Activated naive CD4-positive, alpha-beta T cell treated with anti-CD3 and anti-CD28 coated beads, Interleukin-2, amount 50 U/mL, for 24 hours (primary cell): Measurements from ENCODE around the gene CD9.
"Not testable (repeated sequence)": the region's sequence is repeated elsewhere in the genome, so short reads cannot be mapped to it uniquely, and the experiment has no call there.

Source experiments
- H3K27ac Mint-ChIP-seq: one replicate; pipeline ENCODE4 v1.8.0; 2021; ENCODE audit warnings: mild to moderate bottlenecking, mixed read lengths
- H3K27me3 Mint-ChIP-seq: one replicate; pipeline ENCODE4 v1.8.0; 2021; ENCODE audit warnings: mixed read lengths
- H3K36me3 Mint-ChIP-seq: one replicate; pipeline ENCODE4 v1.8.0; 2021; ENCODE audit warnings: mixed read lengths
- H3K4me1 Mint-ChIP-seq: one replicate; pipeline ENCODE4 v1.8.0; 2021; ENCODE audit warnings: mixed read lengths
- H3K4me3 Mint-ChIP-seq: one replicate; pipeline ENCODE4 v1.8.0; 2021; ENCODE audit warnings: mild to moderate bottlenecking, mixed read lengths
- H3K9me3 Mint-ChIP-seq: one replicate; pipeline ENCODE4 v1.8.0; 2021; ENCODE audit warnings: mixed read lengths

The CD9 gene

GRCh38 chr12:6190767-6191530 is 9.3 kb upstream of the CD9 start:
- H3K4me1 Mint-ChIP-seq: peaks cover 22% of the 10 kb centered on the region
- not testable (repeated sequence) for H3K4me3 Mint-ChIP-seq, H3K27me3 Mint-ChIP-seq, H3K9me3 Mint-ChIP-seq, H3K27ac Mint-ChIP-seq, H3K36me3 Mint-ChIP-seq

GRCh38 chr12:6192604-6193380 is 7.4 kb upstream of the CD9 start:
- Mint-ChIP-seq H3K27ac (no peak overlapping the region), H3K4me3 (no peak overlapping the region), H3K4me1 (peaks cover 26% of the 10 kb centered on the region), H3K27me3 (no peaks in the 10 kb centered on the region), H3K36me3 (no peaks in the 10 kb centered on the region), H3K9me3 (no peaks in the 10 kb centered on the region)

- Mint-ChIP-seq H3K27me3 (peaks cover 1% of the 10 kb centered on the region), H3K36me3 (no peaks in the 10 kb centered on the region), H3K27ac (no peak overlapping the region), H3K9me3 (no peaks in the 10 kb centered on the region), H3K4me1 (peaks cover 23% of the 10 kb centered on the region), H3K4me3 (no peak overlapping the region)
Measured at GRCh38 chr12:6193853-6194815, 6.1 kb upstream of the CD9 start.

DNA sequence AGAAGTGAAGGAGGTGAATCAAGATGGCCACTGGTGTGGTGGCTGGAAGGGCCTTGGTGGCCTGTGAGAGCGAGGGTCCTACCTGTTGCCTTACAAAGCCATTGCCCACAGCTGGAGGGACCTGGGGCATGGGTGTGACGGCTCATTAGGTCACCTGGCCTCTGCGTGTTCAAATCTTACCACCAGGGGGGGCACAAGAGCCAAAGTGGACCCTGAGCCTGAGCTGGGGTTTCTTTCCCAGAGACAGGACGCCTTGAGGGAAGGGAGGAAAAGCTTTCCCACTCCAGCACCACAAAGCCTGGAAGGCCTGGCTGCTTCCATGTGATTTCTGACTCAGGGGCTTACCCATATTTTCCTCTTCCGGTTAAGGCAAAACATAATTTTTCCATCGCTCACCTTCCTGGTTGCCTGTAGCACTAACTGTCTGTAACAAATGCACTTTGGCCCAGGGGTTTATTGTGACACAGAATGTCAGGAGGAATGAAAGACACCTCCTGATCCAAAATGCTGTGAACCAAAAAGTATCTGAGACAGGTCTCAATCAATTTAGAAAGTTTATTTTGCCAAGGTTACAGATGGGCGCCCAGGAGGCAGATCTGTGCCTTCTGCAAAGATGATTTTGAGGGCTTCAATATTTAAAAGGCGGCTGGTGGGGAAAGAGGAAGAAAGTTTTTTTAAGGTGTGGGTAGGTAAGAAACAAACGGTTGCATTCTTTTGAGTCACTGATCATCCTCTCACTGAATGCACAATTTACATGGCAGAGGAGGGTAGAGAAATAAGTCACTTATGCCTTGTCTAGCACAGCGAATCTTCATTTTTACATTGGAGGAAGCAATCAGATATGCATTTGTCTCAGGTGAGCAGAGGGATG is 4.3 kb upstream of the CD9 start:
- H3K4me3 Mint-ChIP-seq: no peak overlapping the region
- peaks cover 14% of the 10 kb centered on the region for H3K4me1 Mint-ChIP-seq
- H3K36me3 Mint-ChIP-seq: no peaks in the 10 kb centered on the region
- H3K9me3 Mint-ChIP-seq: no peaks in the 10 kb centered on the region
- peaks cover 1% of the 10 kb centered on the region for H3K27me3 Mint-ChIP-seq
- H3K27ac Mint-ChIP-seq: no peak overlapping the region

DNA sequence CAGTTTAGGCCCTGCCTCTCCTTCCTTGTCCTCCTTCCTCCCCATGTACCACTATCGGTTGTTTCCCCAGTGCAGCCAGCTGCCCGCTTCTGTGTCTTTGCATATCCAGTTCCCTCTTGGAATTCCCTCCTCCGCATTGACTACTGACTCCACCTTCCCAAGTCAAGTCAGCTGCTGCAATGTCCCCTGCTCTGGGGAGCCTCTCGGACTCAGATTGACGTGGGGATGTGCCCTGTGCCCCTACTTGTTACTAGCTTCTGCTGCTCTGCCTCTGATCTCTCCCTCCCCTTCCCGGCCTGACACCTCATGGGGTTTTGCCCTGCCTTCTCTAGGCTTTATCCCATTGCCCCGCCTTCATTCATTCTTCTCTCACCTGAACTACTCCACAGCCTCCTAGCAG is 2.1 kb upstream of the CD9 start:
- H3K4me1 Mint-ChIP-seq: peaks cover 18% of the 10 kb centered on the region
- no peak overlapping the region for H3K27ac Mint-ChIP-seq
- peaks cover 17% of the 10 kb centered on the region for H3K27me3 Mint-ChIP-seq
- H3K9me3 Mint-ChIP-seq: no peaks in the 10 kb centered on the region
- peaks cover 2% of the 10 kb centered on the region for H3K36me3 Mint-ChIP-seq
- no peak overlapping the region for H3K4me3 Mint-ChIP-seq

DNA sequence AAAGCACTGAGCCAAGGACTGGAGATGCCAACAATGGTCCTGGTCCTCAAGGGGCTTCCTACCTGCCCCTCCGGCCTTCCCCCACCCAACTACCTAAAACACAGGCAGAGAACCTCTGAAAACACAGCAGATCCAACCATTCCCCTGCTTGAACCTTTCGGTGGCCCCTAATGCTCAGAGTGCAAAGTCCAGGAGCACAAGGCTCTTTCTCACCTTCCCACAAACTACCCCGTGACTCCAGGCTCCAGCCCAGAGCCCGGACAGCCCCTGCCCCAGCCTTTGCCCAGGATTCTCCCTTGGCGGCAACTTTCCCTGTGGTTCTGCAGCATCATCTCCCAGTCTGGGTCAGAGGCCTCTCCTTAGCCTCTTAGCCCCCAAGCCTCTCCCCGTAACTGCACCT is 1.6 kb upstream of the CD9 start:
- no peak overlapping the region for H3K27ac Mint-ChIP-seq
- H3K27me3 Mint-ChIP-seq: peaks cover 22% of the 10 kb centered on the region
- H3K4me1 Mint-ChIP-seq: peaks cover 18% of the 10 kb centered on the region
- no peaks in the 10 kb centered on the region for H3K9me3 Mint-ChIP-seq
- H3K4me3 Mint-ChIP-seq: no peak overlapping the region
- H3K36me3 Mint-ChIP-seq: peaks cover 2% of the 10 kb centered on the region

GRCh38 chr12:6198985-6199530 is 1.1 kb upstream of the CD9 start:
- peaks cover 18% of the 10 kb centered on the region for H3K4me1 Mint-ChIP-seq
- peaks cover 2% of the 10 kb centered on the region for H3K36me3 Mint-ChIP-seq
- no peak overlapping the region for H3K27ac Mint-ChIP-seq
- H3K4me3 Mint-ChIP-seq: peak overlapping the region; percentile 59
- no peaks in the 10 kb centered on the region for H3K9me3 Mint-ChIP-seq
- peaks cover 22% of the 10 kb centered on the region for H3K27me3 Mint-ChIP-seq

DNA sequence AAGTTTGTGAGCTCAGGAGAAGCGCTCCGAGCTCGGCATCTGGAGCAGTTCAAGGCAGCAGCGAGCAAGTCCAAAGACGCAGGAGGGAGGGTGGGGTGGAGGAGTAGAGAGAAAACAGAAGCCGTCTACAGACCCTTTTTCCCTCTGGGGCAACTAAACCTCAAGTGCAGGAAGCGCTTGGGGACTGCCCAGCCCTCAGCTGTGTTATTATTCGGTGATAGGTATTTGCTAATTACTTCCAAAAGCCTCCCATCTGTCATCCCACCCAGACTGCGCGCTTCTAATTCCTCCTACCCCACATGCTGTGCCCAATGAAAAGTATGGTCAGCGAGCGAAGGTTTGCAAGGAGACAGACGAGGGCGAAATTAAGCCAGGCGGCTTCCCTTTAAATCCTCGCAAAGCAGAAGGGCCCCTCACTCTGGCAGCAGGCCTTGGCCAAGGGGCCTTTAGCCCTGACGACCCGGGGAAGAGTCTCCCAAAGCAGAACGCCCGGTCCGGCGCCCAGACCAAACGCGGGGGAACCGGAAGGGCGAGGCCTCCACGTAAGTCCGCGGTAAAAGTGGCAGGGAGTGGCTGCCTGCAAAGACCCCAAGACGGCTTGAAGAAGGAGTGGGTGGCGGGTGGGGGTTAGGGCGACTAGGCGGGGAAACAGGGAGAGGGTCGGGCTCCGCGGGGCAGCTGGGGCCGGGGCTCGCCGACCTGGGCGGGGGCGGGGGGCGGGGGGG is 507 bp upstream of the CD9 start:
- Mint-ChIP-seq H3K4me3 (peak overlapping the region; percentile 59), H3K27ac (no peak overlapping the region)

DNA sequence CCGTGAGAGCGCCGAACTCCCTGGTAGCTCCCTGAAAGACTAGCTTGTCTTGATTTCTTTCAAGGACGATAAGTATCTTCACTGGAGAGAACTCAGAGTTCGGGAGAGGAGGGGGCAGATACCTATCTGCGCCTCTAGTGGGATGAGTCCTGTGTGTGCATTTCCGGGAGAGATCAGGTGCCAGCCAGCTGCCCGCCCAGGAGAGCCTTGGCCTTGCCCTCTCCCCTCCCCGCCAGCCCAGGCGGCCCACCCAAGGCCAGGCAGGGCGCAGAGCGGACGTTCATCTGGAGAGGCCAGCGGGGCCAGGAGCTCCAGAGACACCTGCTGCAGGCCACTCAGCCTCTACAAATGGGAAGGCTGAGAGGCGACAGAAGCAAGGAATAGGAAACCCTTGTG is 1.0 kb downstream of the CD9 start:
- Mint-ChIP-seq H3K4me3 (peak overlapping the region; percentile 67), H3K27ac (no peak overlapping the region), H3K36me3 (peaks cover 2% of the 10 kb centered on the region), H3K9me3 (no peaks in the 10 kb centered on the region), H3K4me1 (peaks cover 6% of the 10 kb centered on the region), H3K27me3 (peaks cover 25% of the 10 kb centered on the region)

More for the DNA sequence above, 507 bp upstream of the CD9 start:
- Mint-ChIP-seq H3K4me1 (peaks cover 18% of the 10 kb centered on the region), H3K27me3 (peaks cover 24% of the 10 kb centered on the region), H3K36me3 (peaks cover 2% of the 10 kb centered on the region), H3K9me3 (no peaks in the 10 kb centered on the region)

GRCh38 chr12:6201826-6202225 is 1.6 kb downstream of the CD9 start:
- Mint-ChIP-seq H3K9me3 (no peaks in the 10 kb centered on the region), H3K36me3 (peaks cover 2% of the 10 kb centered on the region), H3K4me3 (peak overlapping the region; percentile 15), H3K27ac (no peak overlapping the region), H3K4me1 (peaks cover 5% of the 10 kb centered on the region), H3K27me3 (peaks cover 25% of the 10 kb centered on the region)

- H3K4me1 Mint-ChIP-seq: peaks cover 5% of the 10 kb centered on the region
- peaks cover 2% of the 10 kb centered on the region for H3K36me3 Mint-ChIP-seq
- H3K27me3 Mint-ChIP-seq: peaks cover 25% of the 10 kb centered on the region
- no peaks in the 10 kb centered on the region for H3K9me3 Mint-ChIP-seq
- H3K4me3 Mint-ChIP-seq: peak overlapping the region; percentile 26
- H3K27ac Mint-ChIP-seq: no peak overlapping the region
Measured at GRCh38 chr12:6202304-6202703, 2.1 kb downstream of the CD9 start.

DNA sequence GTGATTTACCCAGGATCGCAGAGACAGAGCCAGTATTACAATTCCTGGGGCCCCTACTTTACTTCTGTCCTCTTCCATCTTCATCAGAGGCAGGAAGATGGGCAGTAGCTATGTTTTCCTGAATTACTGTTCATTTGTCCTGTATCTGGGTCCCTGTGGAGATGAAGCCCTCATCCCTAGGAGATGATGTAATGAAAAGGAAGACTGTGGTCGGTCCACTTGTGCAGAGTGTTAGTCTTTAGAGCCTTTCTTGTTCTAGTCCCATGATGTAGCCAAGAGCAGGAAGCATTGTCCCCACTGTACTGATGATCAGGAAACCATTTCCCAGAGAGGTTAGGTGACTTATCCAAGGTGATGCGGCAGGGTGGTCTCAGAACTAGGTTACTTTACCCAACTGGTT is 2.6 kb downstream of the CD9 start:
- Mint-ChIP-seq H3K27ac (no peak overlapping the region), H3K4me3 (no peak overlapping the region), H3K27me3 (peaks cover 25% of the 10 kb centered on the region), H3K36me3 (peaks cover 2% of the 10 kb centered on the region), H3K4me1 (peaks cover 5% of the 10 kb centered on the region), H3K9me3 (no peaks in the 10 kb centered on the region)

DNA sequence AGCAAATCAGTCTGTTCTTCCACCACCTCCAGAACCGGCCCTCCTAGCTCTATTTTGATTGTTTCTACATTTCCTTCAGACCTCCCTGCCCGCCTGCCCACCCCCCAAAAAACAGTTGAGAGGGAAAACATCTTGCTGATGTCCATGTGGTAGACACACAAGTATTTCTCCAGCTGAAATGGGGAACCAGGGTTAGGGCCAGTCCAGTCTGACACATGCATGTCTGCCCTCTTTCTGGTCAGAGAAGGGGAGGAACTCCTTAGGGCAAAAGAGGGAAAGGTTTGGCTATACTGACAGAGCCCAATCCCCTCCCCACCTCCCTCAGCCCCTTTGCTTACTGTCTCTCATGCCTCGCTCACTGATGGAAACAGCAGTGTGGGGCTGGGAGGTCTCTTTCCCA is 3.4 kb downstream of the CD9 start:
- H3K27ac Mint-ChIP-seq: no peak overlapping the region

DNA sequence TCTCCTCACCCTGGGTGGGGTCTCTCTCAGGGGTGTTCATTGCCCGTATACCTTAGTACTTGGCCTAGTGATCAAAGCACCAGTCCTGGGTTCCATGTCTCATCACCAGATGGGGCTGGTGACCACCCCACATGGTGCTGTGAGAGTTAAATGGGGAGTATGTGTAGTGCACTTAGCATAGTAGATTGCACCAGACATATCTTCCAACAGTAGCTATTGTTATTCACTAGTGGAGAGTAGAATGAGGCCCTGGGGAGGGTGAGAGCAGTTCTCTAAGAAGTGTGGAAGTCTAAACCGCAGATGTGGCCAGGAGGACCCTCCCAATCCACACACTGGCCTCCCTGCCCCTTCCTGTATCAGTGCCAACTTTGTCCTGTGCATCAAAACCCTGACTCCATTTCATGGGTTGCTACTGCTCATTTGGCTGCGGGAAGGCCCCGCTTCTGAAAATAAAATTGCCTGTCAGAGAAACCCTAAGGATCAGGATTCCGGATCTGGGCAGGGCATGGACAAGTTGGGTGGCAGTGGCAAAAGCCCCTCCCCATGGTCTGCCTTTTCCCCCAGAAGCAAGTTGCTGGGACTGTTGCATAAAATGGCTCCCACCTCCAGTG is 4.4 kb downstream of the CD9 start:
- no peaks in the 10 kb centered on the region for H3K9me3 Mint-ChIP-seq
- peaks cover 24% of the 10 kb centered on the region for H3K27me3 Mint-ChIP-seq
- peaks cover 5% of the 10 kb centered on the region for H3K4me1 Mint-ChIP-seq
- no peak overlapping the region for H3K27ac Mint-ChIP-seq
- H3K4me3 Mint-ChIP-seq: no peak overlapping the region
- H3K36me3 Mint-ChIP-seq: peaks cover 2% of the 10 kb centered on the region

More for the DNA sequence above, 3.4 kb downstream of the CD9 start:
- peaks cover 25% of the 10 kb centered on the region for H3K27me3 Mint-ChIP-seq
- no peaks in the 10 kb centered on the region for H3K9me3 Mint-ChIP-seq
- H3K36me3 Mint-ChIP-seq: peaks cover 2% of the 10 kb centered on the region
- peaks cover 5% of the 10 kb centered on the region for H3K4me1 Mint-ChIP-seq
- no peak overlapping the region for H3K4me3 Mint-ChIP-seq
